MM.1S (cell line): Measurements from ENCODE around the gene CASZ1.

Experiments
- EZH2 ChIP-seq: fragments of 300-600 bp; sonication (generic); optimal IDR thresholded peaks from 2 replicates; pipeline ENCODE3; 2017; ENCODE audit warnings: low read depth, mild to moderate bottlenecking, antibody characterized with exemption, low read length, mixed read lengths
- TF ChIP-seq, protein P1 (sequence below): fragments of 300-600 bp; sonication (generic); IDR thresholded peaks from 2 replicates; pipeline ENCODE4 v1.5.1; 2016; ENCODE audit warnings: antibody characterized with exemption, low read length, mixed read lengths

DNA sequence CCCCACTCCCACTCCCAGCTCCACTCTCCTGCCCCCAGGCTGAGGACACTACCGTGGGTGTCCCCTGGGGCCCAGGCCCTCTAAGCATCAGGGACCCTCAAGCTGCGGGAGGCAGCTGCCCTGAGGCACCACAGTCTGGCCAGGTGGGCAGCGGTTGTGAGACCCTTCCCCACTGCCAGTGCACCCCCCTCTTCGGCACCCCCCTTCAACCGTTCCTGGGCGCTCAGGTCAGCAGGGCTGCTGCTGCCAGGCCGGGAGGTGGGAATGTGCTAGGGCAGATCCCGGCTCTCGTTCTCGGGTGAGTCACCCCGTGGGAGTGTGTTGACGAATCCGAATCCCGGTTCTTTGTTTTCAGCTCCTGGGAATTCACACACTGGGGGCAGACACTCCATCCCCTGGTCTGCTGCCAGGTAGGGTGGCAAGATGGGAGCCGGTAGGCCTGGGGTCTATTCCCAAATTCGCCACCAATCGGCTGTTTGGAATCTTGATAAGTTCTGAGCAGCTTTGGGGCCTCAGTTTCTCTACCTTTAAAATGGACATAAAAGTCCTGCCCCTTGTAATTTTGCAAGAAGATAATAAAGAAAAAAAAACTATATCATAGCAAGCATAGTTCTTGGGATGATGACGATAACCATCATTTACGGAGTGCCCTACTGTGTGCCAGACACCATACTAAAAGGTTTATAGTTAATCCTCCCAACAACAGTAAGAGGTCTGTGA is 28.5 kb upstream of the CASZ1 start:
- TF ChIP-seq, protein P1, sequence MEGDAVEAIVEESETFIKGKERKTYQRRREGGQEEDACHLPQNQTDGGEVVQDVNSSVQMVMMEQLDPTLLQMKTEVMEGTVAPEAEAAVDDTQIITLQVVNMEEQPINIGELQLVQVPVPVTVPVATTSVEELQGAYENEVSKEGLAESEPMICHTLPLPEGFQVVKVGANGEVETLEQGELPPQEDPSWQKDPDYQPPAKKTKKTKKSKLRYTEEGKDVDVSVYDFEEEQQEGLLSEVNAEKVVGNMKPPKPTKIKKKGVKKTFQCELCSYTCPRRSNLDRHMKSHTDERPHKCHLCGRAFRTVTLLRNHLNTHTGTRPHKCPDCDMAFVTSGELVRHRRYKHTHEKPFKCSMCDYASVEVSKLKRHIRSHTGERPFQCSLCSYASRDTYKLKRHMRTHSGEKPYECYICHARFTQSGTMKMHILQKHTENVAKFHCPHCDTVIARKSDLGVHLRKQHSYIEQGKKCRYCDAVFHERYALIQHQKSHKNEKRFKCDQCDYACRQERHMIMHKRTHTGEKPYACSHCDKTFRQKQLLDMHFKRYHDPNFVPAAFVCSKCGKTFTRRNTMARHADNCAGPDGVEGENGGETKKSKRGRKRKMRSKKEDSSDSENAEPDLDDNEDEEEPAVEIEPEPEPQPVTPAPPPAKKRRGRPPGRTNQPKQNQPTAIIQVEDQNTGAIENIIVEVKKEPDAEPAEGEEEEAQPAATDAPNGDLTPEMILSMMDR, result no peak
- TF ChIP-seq EZH2, result no peak
